ENCODE data around the gene FOXP3. TPM values are rescaled to one million over a fixed set of nuclear protein-coding genes. Genes with fewer than 3 reads are reported as not detected.

The FOXP3 gene
- 0.14 TPM in 1 of 2 replicates, not detected in the other for total RNA-seq

DNA sequence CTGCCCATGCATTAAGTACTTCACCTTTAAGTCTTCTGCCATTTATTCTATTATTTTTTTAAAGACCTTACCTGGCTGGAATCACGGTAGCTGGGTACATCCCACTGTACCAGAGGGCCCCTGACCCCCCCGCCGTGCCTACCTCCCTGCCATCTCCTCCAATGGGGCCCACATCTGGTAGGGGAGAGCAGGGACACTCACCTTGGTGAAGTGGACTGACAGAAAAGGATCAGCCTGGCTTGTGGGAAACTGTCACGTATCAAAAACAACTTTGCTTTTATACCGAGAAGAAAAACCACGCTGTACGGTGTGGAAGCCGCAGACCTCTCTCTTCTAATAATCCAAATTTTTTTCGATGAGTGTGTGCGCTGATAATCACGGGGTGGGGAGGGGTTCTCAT lies at the start of gene FOXP3:
Gene FOXP3, minus strand, starts transcription at position 251 of the 400 bp plus-strand sequence. CDS start 6,205 bp downstream, outside the sequence.

DNA sequence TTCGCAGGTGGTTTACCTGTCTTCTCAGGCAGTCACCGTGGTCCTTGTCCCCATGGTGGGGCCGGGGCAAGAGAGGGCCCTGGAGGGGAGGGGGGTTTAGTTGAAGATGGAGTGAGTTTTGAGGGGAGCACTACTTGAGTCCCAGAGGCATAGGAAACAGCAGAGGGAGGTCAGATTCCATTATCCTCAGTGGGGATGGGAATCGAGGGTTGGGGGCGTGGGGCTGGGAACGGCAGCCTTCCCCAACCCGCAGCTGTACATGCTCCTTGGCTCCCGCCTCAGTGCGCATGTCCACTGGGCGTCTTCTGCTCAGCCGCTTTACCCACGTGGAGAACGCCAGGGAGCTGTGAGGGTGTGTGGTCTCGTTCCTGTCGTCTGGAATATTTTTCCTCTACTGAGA lies 38.8 kb upstream of the FOXP3 start, which contains the start of gene GAGE10:
Gene GAGE10, plus strand, starts transcription at position 301 of the 400 bp plus-strand sequence. CDS start 1,214 bp downstream, outside the sequence.

GRCh38 chrX:49269767-49270248 lies 5.3 kb upstream of the FOXP3 start, which contains the start of gene PPP1R3F:
PPP1R3F (plus strand) TSS chrX:49269793; CDS start chrX:49269870, 77 bp downstream.

GRCh38 chrX:49233176-49233575 lies 31.3 kb downstream of the FOXP3 start, which contains the start of gene CACNA1F:
CACNA1F (minus strand) TSS chrX:49233340; CDS start chrX:49233309, 31 bp downstream.

Other genes with a start within 250 kb of the FOXP3 start
- gene TFE3, start 221.4 kb downstream of the FOXP3 start, total RNA-seq: 17.4 and 37.9 TPM in 2 replicates
- 2.1 and 5.8 TPM in 2 replicates for gene CCDC120, start 205.7 kb downstream of the FOXP3 start, total RNA-seq
- gene PRAF2, start 190.7 kb downstream of the FOXP3 start, total RNA-seq: 2.1 and 5.4 TPM in 2 replicates
- 29.0 and 29.4 TPM in 2 replicates for gene WDR45, start 184.8 kb downstream of the FOXP3 start, total RNA-seq
- 22.9 and 29.0 TPM in 2 replicates for gene GPKOW, start 141.0 kb downstream of the FOXP3 start, total RNA-seq
- gene MAGIX, start 102.0 kb downstream of the FOXP3 start, total RNA-seq: 2.3 and 2.7 TPM in 2 replicates
- gene PLP2, start 92.8 kb downstream of the FOXP3 start, total RNA-seq: 17.1 and 24.4 TPM in 2 replicates
- gene PRICKLE3, start 78.3 kb downstream of the FOXP3 start, total RNA-seq: 19.5 and 38.1 TPM in 2 replicates
- under 0.01 TPM in 1 of 2 replicates, not detected in the other for gene SYP, start 64.5 kb downstream of the FOXP3 start, total RNA-seq
- gene CACNA1F, start 31.4 kb downstream of the FOXP3 start, total RNA-seq: under 0.01 and 0.07 TPM in 2 replicates
- gene CCDC22, start 29.2 kb downstream of the FOXP3 start, total RNA-seq: 11.3 and 13.9 TPM in 2 replicates
- gene PPP1R3F, start 5.1 kb upstream of the FOXP3 start, total RNA-seq: 4.1 and 9.0 TPM in 2 replicates
- gene GAGE10, start 38.9 kb upstream of the FOXP3 start, total RNA-seq: not detected in 2 replicates
- gene GAGE12J, start 57.3 kb upstream of the FOXP3 start, total RNA-seq: not detected in 2 replicates
- gene GAGE13, start 66.9 kb upstream of the FOXP3 start, total RNA-seq: not detected in 2 replicates